KMS-11 (cell line): ENCODE results near the gene SCAPER.

Experiments used
- H2AFZ ChIP-seq: fragments of 200-600 bp; sonication (generic); 2 replicates; pipeline ENCODE4 v1.6.1; 2016; ENCODE audit warnings: antibody characterized with exemption, mixed run types, low read depth
- H3K27ac ChIP-seq: fragments of 200-600 bp; sonication (generic); 2 replicates; pipeline ENCODE4 v1.6.1; 2016; ENCODE audit warnings: mild to moderate bottlenecking, mixed run types
- H3K27me3 ChIP-seq: fragments of 200-600 bp; sonication (generic); 2 replicates; pipeline ENCODE4 v1.6.1; 2017; ENCODE audit warnings: mild to moderate bottlenecking, low read depth, mixed run types, moderate library complexity; ENCODE audit not compliant: insufficient read depth
- H3K36me3 ChIP-seq: fragments of 200-600 bp; sonication (generic); 2 replicates; pipeline ENCODE4 v1.6.1; 2017; ENCODE audit warnings: mild to moderate bottlenecking, mixed run types; ENCODE audit not compliant: insufficient read depth
- H3K4me1 ChIP-seq: fragments of 200-600 bp; sonication (generic); 2 replicates; pipeline ENCODE4 v1.6.1; 2016; ENCODE audit warnings: mild to moderate bottlenecking, low read depth, mixed run types; ENCODE audit not compliant: poor library complexity, severe bottlenecking
- H3K4me2 ChIP-seq: fragments of 200-600 bp; sonication (generic); 2 replicates; pipeline ENCODE4 v1.7.0; 2016; ENCODE audit warnings: mild to moderate bottlenecking, mixed run types
- H3K4me3 ChIP-seq: fragments of 200-600 bp; sonication (generic); IDR thresholded peaks from 2 replicates; pipeline ENCODE4 v1.6.1; 2017; ENCODE audit warnings: low read depth, low read length, mixed read lengths; ENCODE audit not compliant: insufficient read depth
- H3K79me2 ChIP-seq: fragments of 200-600 bp; sonication (generic); 2 replicates; pipeline ENCODE4 v1.6.1; 2016; ENCODE audit warnings: low read depth, mixed run types; ENCODE audit not compliant: insufficient read depth
- H3K9ac ChIP-seq: fragments of 200-600 bp; sonication (generic); 2 replicates; pipeline ENCODE4 v1.6.1; 2016; ENCODE audit warnings: mild to moderate bottlenecking, mixed run types
- H4K20me1 ChIP-seq: fragments of 200-600 bp; sonication (generic); 2 replicates; pipeline ENCODE4 v1.6.1; 2016; ENCODE audit warnings: mild to moderate bottlenecking, mixed run types; ENCODE audit not compliant: insufficient read depth
- CTCF ChIP-seq: fragments of 200-600 bp; sonication (generic); conservative IDR thresholded peaks from 2 replicates; pipeline ENCODE4 v1.6.1; 2017; ENCODE audit warnings: low read depth, mild to moderate bottlenecking, antibody characterized with exemption, low read length, moderate library complexity, mixed read lengths

Gene SCAPER

DNA sequence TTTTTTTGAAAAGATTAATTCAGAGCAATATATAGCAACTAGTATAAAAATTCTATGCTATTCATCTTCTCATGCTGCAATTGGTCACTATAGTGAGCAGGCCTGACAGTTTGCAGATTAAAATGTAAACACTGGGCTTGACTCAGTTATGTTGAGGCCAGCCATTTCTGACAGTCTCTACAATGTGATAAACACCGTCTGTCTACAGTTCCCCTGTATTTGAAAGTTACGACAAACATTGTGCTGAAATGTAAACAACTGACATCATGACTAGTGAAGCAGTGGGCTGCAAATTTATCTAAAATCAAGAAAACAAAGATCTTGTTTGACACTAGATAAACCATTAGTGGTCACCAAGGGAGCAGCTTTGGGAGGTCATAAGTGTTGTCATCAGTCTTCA lies 371.1 kb downstream of the SCAPER start:
- Histone ChIP-seq H3K27ac (no peak overlapping the region), H3K4me3 (no peak overlapping the region), H3K9ac (no peak overlapping the region), H2AFZ (no peak overlapping the region), H3K27me3 (no peaks in the 10 kb centered on the region), H3K4me2 (no peak overlapping the region), H4K20me1 (no peaks in the 10 kb centered on the region), H3K4me1 (no peaks in the 10 kb centered on the region), H3K36me3 (no peaks in the 10 kb centered on the region), H3K79me2 (no peaks in the 10 kb centered on the region)
- no peak for TF ChIP-seq CTCF

GRCh38 chr15:76533060-76533820 lies 371.9 kb downstream of the SCAPER start:
- no peak for TF ChIP-seq CTCF
- Histone ChIP-seq H3K79me2 (no peaks in the 10 kb centered on the region), H3K4me2 (no peak overlapping the region), H3K9ac (no peak overlapping the region), H3K4me1 (no peaks in the 10 kb centered on the region), H3K4me3 (no peak overlapping the region), H2AFZ (no peak overlapping the region), H3K27ac (no peak overlapping the region), H3K36me3 (no peaks in the 10 kb centered on the region), H4K20me1 (no peaks in the 10 kb centered on the region), H3K27me3 (no peaks in the 10 kb centered on the region)

DNA sequence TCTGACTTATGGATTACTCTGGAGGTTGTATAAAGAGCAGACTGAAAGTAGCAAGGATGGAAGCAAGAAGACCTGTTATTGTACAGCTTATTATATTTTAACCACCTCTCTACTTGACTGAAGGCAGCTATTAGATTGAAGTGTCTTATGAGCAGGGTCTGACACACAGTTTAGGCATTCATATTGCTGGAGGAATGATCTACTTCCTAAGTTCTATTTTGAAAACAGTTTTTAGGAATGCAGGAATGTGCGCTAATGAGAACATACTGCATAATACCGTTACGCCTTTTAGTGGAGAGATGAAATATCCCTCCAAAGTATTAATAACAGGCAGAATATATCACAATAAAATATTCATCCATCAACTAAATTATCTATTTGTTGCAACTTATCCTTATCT lies 375.2 kb downstream of the SCAPER start:
- Histone ChIP-seq H3K4me2 (no peak overlapping the region), H3K27me3 (no peaks in the 10 kb centered on the region), H3K27ac (no peak overlapping the region), H3K36me3 (no peaks in the 10 kb centered on the region), H3K79me2 (no peaks in the 10 kb centered on the region), H3K4me1 (no peaks in the 10 kb centered on the region), H3K4me3 (no peak overlapping the region), H3K9ac (no peak overlapping the region), H2AFZ (no peak overlapping the region), H4K20me1 (no peaks in the 10 kb centered on the region)
- no peak for TF ChIP-seq CTCF

DNA sequence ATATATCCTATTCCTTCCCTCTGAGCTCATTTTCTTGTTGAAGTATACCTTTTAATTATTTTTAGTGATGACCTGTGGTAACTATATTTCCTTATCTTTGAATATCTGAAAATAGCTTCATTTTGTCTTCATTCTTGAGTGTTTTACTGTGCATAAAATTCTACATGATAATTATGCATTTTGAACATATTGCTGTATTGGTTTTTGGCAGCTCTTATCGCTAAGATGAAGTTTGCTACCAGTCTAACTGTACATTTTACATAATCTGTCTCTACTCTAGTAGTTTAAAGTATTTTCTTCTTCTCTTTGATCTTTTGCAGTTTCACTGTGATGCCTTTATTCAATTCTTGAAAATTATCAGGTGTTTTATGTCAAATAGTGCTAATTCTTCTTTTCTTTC lies 379.0 kb downstream of the SCAPER start:
- Histone ChIP-seq H3K27ac (no peak overlapping the region), H3K4me1 (no peaks in the 10 kb centered on the region), H3K9ac (no peak overlapping the region), H3K4me3 (no peak overlapping the region), H3K36me3 (no peaks in the 10 kb centered on the region), H4K20me1 (no peaks in the 10 kb centered on the region), H3K79me2 (no peaks in the 10 kb centered on the region), H2AFZ (no peak overlapping the region), H3K4me2 (no peak overlapping the region), H3K27me3 (no peaks in the 10 kb centered on the region)
- no peak for TF ChIP-seq CTCF
